Activated CD8-positive, alpha-beta T cell treated with anti-CD3 and anti-CD28 coated beads for 36 hours (primary cell): ENCODE results near the gene CKAP5. TPM values are rescaled to one million over a fixed set of nuclear protein-coding genes. Genes with fewer than 3 reads are reported as not detected.
"Not testable (repeated sequence)": the region's sequence is repeated elsewhere in the genome, so short reads cannot be mapped to it uniquely, and the experiment has no call there.

Experiments used
- ATAC-seq: fragments of 200-7000 bp; cut with Tn5 transposase; one replicate; pipeline ENCODE4 v1.10.0; 2021; ENCODE audit warnings: mild to moderate bottlenecking, moderate library complexity
- CTCF ChIA-PET: fragments of 350-600 bp; sonication (Branson Sonifier 250); formaldehyde crosslinking; loops from one replicate; lab custom pipeline; 2021; ENCODE audit warnings: antibody characterized with exemption; lab: Charles Lee
- POLR2A ChIA-PET: fragments of 350-600 bp; sonication (Branson Sonifier 250); formaldehyde crosslinking; loops from one replicate; lab custom pipeline; 2021; ENCODE audit warnings: antibody characterized with exemption; lab: Charles Lee
- DNase-seq: peaks from one replicate; pipeline ENCODE4 v3.0.0-alpha.2; 2020
- H3K27ac Mint-ChIP-seq: one replicate; pipeline ENCODE4 v1.8.0; 2021; ENCODE audit warnings: mild to moderate bottlenecking, mixed read lengths
- H3K27me3 Mint-ChIP-seq: one replicate; pipeline ENCODE4 v1.8.0; 2021; ENCODE audit warnings: mixed read lengths
- H3K36me3 Mint-ChIP-seq: one replicate; pipeline ENCODE4 v1.8.0; 2021; ENCODE audit warnings: low read depth, mixed read lengths
- H3K4me1 Mint-ChIP-seq: one replicate; pipeline ENCODE4 v1.8.0; 2021; ENCODE audit warnings: low read depth, mixed read lengths
- H3K4me3 Mint-ChIP-seq: one replicate; pipeline ENCODE4 v1.8.0; 2021; ENCODE audit warnings: mild to moderate bottlenecking, moderate library complexity, mixed read lengths
- H3K9me3 Mint-ChIP-seq: one replicate; pipeline ENCODE4 v1.8.0; 2021; ENCODE audit warnings: mixed read lengths
- CTCF ChIP-seq: fragments of 200-600 bp; IDR thresholded peaks from one replicate; pipeline ENCODE4 v1.8.0; 2022; ENCODE audit warnings: antibody characterized with exemption, mild to moderate bottlenecking
- intact Hi-C: fragments of 100-400 bp; cut with micrococcal nuclease; formaldehyde crosslinking; loops from one replicate; pipeline ENCODE4 v1.10.0; 2022
- total RNA-seq, 2 experiments: library from RNA; stranded (reverse); gene quantifications; one replicate each; pipeline ENCODE4 v1.2.3, GENCODE V29; 2021

CKAP5 gene
- total RNA-seq, 2 experiments from 2014 or later: 137 to 145 TPM

GRCh38 chr11:46801694-46802470 lies 44.2 kb downstream of the CKAP5 start:
- CTCF ChIA-PET: no interaction called here
- H3K4me1 Mint-ChIP-seq: no peaks in the 10 kb centered on the region
- TF ChIP-seq CTCF: no peak
- intact Hi-C loops: no loop called here
- H3K27me3 Mint-ChIP-seq: no peaks in the 10 kb centered on the region
- no peaks in the 10 kb centered on the region for H3K9me3 Mint-ChIP-seq
- no peak overlapping the region for H3K4me3 Mint-ChIP-seq
- POLR2A ChIA-PET: interaction anchor here (0.9 kb wide), 1 partner anchor 12 kb away, joined by 4 read pairs; no protein-coding TSS in a partner anchor
- DNase-seq (no peak), ATAC-seq (no peak)
- no peak overlapping the region for H3K27ac Mint-ChIP-seq
- peaks cover 18% of the 10 kb centered on the region for H3K36me3 Mint-ChIP-seq

- CTCF ChIA-PET: no interaction called here
- ATAC-seq: no peak
- Mint-ChIP-seq H3K4me1 (no peaks in the 10 kb centered on the region), H3K9me3 (no peaks in the 10 kb centered on the region), H3K4me3 (no peak overlapping the region), H3K36me3 (peaks cover 17% of the 10 kb centered on the region), H3K27ac (no peak overlapping the region), H3K27me3 (no peaks in the 10 kb centered on the region)
- TF ChIP-seq CTCF: no peak
- POLR2A ChIA-PET: no interaction called here
- intact Hi-C loops: no loop called here
- DNase-seq: no peak
Observed at GRCh38 chr11:46800177-46800576, 45.9 kb downstream of the CKAP5 start.

GRCh38 chr11:46799725-46800124 lies 46.4 kb downstream of the CKAP5 start:
- intact Hi-C loops, H3K27me3 Mint-ChIP-seq, H3K4me3 Mint-ChIP-seq, DNase-seq, CTCF ChIA-PET, H3K27ac Mint-ChIP-seq, POLR2A ChIA-PET, ATAC-seq, H3K9me3 Mint-ChIP-seq, H3K4me1 Mint-ChIP-seq: not testable (repeated sequence)
- H3K36me3 Mint-ChIP-seq: peaks cover 19% of the 10 kb centered on the region

GRCh38 chr11:46778416-46778815 lies 67.7 kb downstream of the CKAP5 start:
- H3K36me3 Mint-ChIP-seq: peaks cover 44% of the 10 kb centered on the region
- no peaks in the 10 kb centered on the region for H3K27me3 Mint-ChIP-seq
- ATAC-seq (no peak), DNase-seq (no peak)
- intact Hi-C loops: no loop called here
- ChIA-PET POLR2A (no interaction called here), CTCF (no interaction called here)
- H3K4me3 Mint-ChIP-seq: no peak overlapping the region
- no peaks in the 10 kb centered on the region for H3K9me3 Mint-ChIP-seq
- TF ChIP-seq CTCF: no peak
- no peak overlapping the region for H3K27ac Mint-ChIP-seq
- H3K4me1 Mint-ChIP-seq: no peaks in the 10 kb centered on the region

GRCh38 chr11:46776878-46777277 lies 69.2 kb downstream of the CKAP5 start:
- Mint-ChIP-seq H3K9me3 (no peaks in the 10 kb centered on the region), H3K4me1 (no peaks in the 10 kb centered on the region), H3K36me3 (peaks cover 44% of the 10 kb centered on the region), H3K4me3 (no peak overlapping the region), H3K27me3 (no peaks in the 10 kb centered on the region), H3K27ac (no peak overlapping the region)
- ChIA-PET CTCF (no interaction called here), POLR2A (no interaction called here)
- DNase-seq: no peak
- no peak for ATAC-seq
- intact Hi-C loops: no loop called here
- no peak for TF ChIP-seq CTCF
